Activated CD4-positive, CD25-positive, alpha-beta regulatory T cell treated with anti-CD3 and anti-CD28 coated beads, Interleukin-2, amount 50 U/mL, for 16 hours (primary cell): Measurements from ENCODE around the gene NECTIN1.

Experiments
- DNase-seq: peaks from one replicate; pipeline ENCODE4 v3.0.0-alpha.2; 2020; ENCODE audit warnings: low read depth, low spot score

The NECTIN1 gene

DNA sequence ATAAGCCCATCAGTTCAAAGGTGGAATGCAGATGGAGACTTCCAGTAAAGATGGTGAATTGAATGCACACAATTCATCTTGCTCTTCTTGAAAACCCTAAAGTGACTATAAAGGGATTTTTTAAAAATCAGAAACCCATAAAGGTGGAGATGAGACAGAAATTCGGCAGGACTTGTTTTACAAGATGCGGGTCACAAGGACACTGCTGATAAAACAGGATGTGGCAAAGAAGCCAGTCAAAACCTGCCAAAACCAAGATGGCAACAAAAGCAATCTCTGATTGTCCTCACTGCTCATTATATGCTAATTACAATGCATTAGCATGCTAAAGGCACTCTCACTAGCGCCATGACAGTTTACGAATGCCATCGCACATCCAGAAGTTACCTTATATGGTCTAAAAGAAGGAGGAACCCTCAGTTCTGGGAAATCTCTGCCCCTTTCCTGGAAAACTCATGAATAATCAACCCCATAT, 137.1 kb downstream of the NECTIN1 start:
- DNase-seq: no peak

DNA sequence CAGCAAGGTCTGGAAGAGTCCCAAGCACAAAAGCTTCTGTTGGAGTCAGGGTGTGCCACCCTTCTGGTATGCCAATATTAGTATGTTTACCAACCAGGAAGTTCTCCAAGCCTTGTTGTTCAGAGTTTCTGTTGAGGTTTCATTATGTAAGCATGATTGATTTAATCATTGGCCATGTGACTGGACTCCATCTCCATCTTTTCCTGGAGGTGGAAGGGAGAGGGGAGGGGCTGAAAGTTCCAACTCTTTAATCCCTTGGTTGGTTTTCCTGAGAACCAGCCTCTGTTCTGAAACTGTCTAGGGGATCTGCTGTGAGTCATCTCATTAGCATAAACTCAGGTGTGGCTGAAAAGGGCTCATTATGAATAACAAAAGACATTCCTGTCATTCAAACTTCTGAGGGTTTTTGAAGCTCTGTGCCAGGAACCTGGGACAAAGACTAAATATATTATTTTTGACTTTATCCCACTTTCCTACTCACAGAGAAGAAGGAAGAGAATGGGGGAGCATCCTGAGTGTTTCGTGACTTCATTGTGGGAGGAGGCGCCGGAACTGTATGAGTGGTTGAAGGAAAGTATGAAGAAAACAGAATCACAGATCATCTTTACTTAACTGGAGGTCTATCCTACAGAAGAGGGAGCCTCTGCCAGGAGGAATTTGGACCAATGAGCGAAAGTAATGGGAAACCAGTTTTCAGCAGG, 138.2 kb downstream of the NECTIN1 start:
- DNase-seq: no peak

DNA sequence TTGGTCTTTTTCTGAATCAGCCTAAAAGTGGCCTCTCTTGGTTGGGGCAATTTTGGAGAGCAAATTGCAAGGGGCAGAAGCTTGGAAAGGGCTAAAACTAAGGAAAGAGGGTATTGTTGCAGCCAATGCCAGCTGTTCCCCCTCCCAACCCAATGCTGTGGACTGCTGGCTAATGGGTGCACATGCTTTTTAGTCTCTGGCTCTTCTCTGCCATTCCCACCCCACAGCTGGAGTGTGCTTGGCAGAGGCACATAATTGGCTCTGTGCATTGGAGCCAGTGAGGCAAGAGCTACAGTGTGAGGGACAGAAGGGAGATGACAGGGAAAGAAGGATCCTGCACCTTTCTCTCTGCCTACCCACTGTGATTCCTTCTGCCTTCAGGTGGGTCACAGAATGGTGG, 140.0 kb downstream of the NECTIN1 start:
- DNase-seq: no peak
